Parathyroid adenoma (tissue), 2 donors: Measurements from ENCODE around the gene GPC3.

ENCODE experiments used
- H2AFZ ChIP-seq: fragments of 300-600 bp; sonication (generic); one replicate; pipeline ENCODE4 v1.7.0; 2017; ENCODE audit warnings: antibody characterized with exemption, mild to moderate bottlenecking
- H3K27ac ChIP-seq: fragments of 300-600 bp; sonication (generic); one replicate; pipeline ENCODE4 v1.7.0; 2017
- H3K27me3 ChIP-seq: fragments of 300-600 bp; sonication (generic); one replicate; pipeline ENCODE4 v1.7.0; 2017; ENCODE audit warnings: low read length; ENCODE audit not compliant: control insufficient read depth, insufficient read depth
- H3K36me3 ChIP-seq: fragments of 300-600 bp; sonication (generic); one replicate; pipeline ENCODE4 v1.7.0; 2017; ENCODE audit warnings: low read length; ENCODE audit not compliant: control insufficient read depth, insufficient read depth
- H3K4me1 ChIP-seq: fragments of 300-600 bp; sonication (generic); one replicate; pipeline ENCODE4 v1.7.0; 2017; ENCODE audit warnings: control low read depth
- H3K4me2 ChIP-seq: fragments of 300-600 bp; sonication (generic); one replicate; pipeline ENCODE4 v1.7.0; 2017; ENCODE audit warnings: low read length
- H3K4me3 ChIP-seq: fragments of 300-600 bp; sonication (generic); one replicate; pipeline ENCODE4 v1.7.0; 2017; ENCODE audit warnings: low read depth, low read length
- H3K79me2 ChIP-seq: fragments of 300-600 bp; sonication (generic); one replicate; pipeline ENCODE4 v1.7.0; 2017; ENCODE audit warnings: control low read depth
- H3K9ac ChIP-seq: fragments of 300-600 bp; sonication (generic); one replicate; pipeline ENCODE4 v1.7.0; 2017; ENCODE audit warnings: mild to moderate bottlenecking
- H3K9me3 ChIP-seq: fragments of 300-600 bp; sonication (generic); one replicate; pipeline ENCODE4 v1.7.0; 2017; ENCODE audit warnings: low read length; ENCODE audit not compliant: control insufficient read depth
- CTCF ChIP-seq: fragments of 300-600 bp; sonication (generic); IDR thresholded peaks from one replicate; pipeline ENCODE4 v1.7.0; 2017; ENCODE audit warnings: antibody characterized with exemption, mild to moderate bottlenecking
- donor health status: primary hyperparathyroidism.

The GPC3 gene

GRCh38 chrX:133928365-133928764 lies 57.0 kb downstream of the GPC3 start:
- Histone ChIP-seq H3K79me2 (no peaks in the 10 kb centered on the region), H2AFZ (no peak overlapping the region), H3K9me3 (no peaks in the 10 kb centered on the region), H3K27me3 (no peaks in the 10 kb centered on the region), H3K4me1 (no peaks in the 10 kb centered on the region), H3K27ac (no peak overlapping the region), H3K4me2 (no peak overlapping the region), H3K4me3 (no peak overlapping the region), H3K9ac (no peak overlapping the region), H3K36me3 (no peaks in the 10 kb centered on the region)
- TF ChIP-seq CTCF: no peak

GRCh38 chrX:133926809-133927208 lies 58.6 kb downstream of the GPC3 start:
- no peak for TF ChIP-seq CTCF
- Histone ChIP-seq H3K27ac (no peak overlapping the region), H3K4me2 (no peak overlapping the region), H2AFZ (no peak overlapping the region), H3K9ac (no peak overlapping the region), H3K36me3 (no peaks in the 10 kb centered on the region), H3K4me3 (no peak overlapping the region), H3K27me3 (no peaks in the 10 kb centered on the region), H3K4me1 (no peaks in the 10 kb centered on the region), H3K9me3 (no peaks in the 10 kb centered on the region), H3K79me2 (no peaks in the 10 kb centered on the region)

- no peak overlapping the region for H2AFZ ChIP-seq
- H3K4me3 ChIP-seq: no peak overlapping the region
- H3K27ac ChIP-seq: no peak overlapping the region
- H3K9me3 ChIP-seq: no peaks in the 10 kb centered on the region
- no peak for TF ChIP-seq CTCF
- H3K36me3 ChIP-seq: no peaks in the 10 kb centered on the region
- no peak overlapping the region for H3K9ac ChIP-seq
- no peaks in the 10 kb centered on the region for H3K27me3 ChIP-seq
- no peaks in the 10 kb centered on the region for H3K4me1 ChIP-seq
- no peaks in the 10 kb centered on the region for H3K79me2 ChIP-seq
- no peak overlapping the region for H3K4me2 ChIP-seq
Measured at GRCh38 chrX:133926099-133926498, 59.3 kb downstream of the GPC3 start.

- H3K9ac ChIP-seq: no peak overlapping the region
- no peak overlapping the region for H3K27ac ChIP-seq
Measured at GRCh38 chrX:133924548-133924947, 60.8 kb downstream of the GPC3 start.

More at GRCh38 chrX:133924548-133924947, 60.8 kb downstream of the GPC3 start:
- Histone ChIP-seq H3K4me1 (no peaks in the 10 kb centered on the region), H3K9me3 (no peaks in the 10 kb centered on the region), H3K4me3 (no peak overlapping the region), H2AFZ (no peak overlapping the region), H3K36me3 (no peaks in the 10 kb centered on the region), H3K4me2 (no peak overlapping the region), H3K27me3 (no peaks in the 10 kb centered on the region), H3K79me2 (no peaks in the 10 kb centered on the region)
- no peak for TF ChIP-seq CTCF
